PFSK-1 (cell line): ENCODE data around the gene LGR5.

Source experiments
- FOXP2 ChIP-seq: optimal IDR thresholded peaks from 2 replicates; pipeline ENCODE3; 2011; ENCODE audit warnings: borderline replicate concordance, control low read depth, inconsistent platforms; ENCODE audit not compliant: insufficient read depth; ENCODE audit errors: extremely low read length, extremely low read depth
- POLR2AphosphoS5 ChIP-seq: IDR thresholded peaks from 2 replicates; pipeline ENCODE4 v1.6.1; 2012; ENCODE audit warnings: low read depth, mild to moderate bottlenecking, control low read depth, low read length, moderate library complexity
- SIN3A ChIP-seq: IDR thresholded peaks from 2 replicates; pipeline ENCODE4 v1.6.1; 2012; ENCODE audit warnings: mild to moderate bottlenecking, low read length, moderate library complexity, borderline replicate concordance; ENCODE audit not compliant: insufficient read depth
- TAF1 ChIP-seq: IDR thresholded peaks from 2 replicates; pipeline ENCODE4 v1.6.1; 2012; ENCODE audit warnings: low read length, control low read depth, borderline replicate concordance; ENCODE audit not compliant: insufficient read depth
- TF ChIP-seq, protein P1 (sequence below), 2 experiments: IDR thresholded peaks; 2 replicates each; pipeline versions ENCODE4 v1.6.1 to v1.8.0; 2011 to 2012; ENCODE audit warnings: low read depth in 2 of 2, low read length in 2 of 2, control low read depth in 1 of 2, inconsistent platforms in 1 of 2, mild to moderate bottlenecking in 1 of 2, moderate library complexity in 1 of 2; ENCODE audit not compliant: insufficient read depth in 1 of 2

The LGR5 gene

DNA sequence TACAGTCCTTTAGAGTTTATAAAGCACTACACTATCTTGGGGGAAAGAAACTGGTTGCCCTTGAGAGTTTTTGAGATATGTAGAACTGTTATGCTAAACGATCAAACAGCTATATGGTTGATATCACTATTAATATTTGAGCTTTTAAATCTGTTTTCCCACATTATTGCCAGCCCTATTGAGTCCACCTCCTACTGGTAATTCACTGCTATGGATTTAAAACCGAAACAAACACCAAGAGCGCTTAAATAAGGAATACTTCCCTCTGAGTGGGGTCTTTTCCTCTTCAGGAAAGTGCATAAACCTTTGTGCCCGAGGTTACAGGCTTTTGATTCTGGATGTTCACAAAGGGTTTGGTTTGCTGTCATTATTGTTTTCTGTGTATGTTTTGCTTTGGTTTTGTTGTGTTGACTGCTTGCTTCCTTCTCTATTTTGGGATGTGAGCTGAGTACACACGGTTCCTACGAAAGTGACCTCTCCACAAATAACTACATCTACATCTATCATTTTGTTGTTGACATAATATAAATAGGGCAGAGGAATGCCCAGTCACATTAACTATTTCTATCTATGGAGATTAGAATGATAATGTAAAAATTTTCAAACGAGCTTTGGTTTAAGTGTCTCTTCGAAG lies 44.8 kb downstream of the LGR5 start:
- TF ChIP-seq FOXP2 (no peak), SIN3A (no peak), TAF1 (no peak), POLR2AphosphoS5 (no peak)
- TF ChIP-seq, protein P1, sequence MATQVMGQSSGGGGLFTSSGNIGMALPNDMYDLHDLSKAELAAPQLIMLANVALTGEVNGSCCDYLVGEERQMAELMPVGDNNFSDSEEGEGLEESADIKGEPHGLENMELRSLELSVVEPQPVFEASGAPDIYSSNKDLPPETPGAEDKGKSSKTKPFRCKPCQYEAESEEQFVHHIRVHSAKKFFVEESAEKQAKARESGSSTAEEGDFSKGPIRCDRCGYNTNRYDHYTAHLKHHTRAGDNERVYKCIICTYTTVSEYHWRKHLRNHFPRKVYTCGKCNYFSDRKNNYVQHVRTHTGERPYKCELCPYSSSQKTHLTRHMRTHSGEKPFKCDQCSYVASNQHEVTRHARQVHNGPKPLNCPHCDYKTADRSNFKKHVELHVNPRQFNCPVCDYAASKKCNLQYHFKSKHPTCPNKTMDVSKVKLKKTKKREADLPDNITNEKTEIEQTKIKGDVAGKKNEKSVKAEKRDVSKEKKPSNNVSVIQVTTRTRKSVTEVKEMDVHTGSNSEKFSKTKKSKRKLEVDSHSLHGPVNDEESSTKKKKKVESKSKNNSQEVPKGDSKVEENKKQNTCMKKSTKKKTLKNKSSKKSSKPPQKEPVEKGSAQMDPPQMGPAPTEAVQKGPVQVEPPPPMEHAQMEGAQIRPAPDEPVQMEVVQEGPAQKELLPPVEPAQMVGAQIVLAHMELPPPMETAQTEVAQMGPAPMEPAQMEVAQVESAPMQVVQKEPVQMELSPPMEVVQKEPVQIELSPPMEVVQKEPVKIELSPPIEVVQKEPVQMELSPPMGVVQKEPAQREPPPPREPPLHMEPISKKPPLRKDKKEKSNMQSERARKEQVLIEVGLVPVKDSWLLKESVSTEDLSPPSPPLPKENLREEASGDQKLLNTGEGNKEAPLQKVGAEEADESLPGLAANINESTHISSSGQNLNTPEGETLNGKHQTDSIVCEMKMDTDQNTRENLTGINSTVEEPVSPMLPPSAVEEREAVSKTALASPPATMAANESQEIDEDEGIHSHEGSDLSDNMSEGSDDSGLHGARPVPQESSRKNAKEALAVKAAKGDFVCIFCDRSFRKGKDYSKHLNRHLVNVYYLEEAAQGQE (IDR thresholded peaks at IDR 0.05; ENCODE audit: insufficient read depth in 1 of 2, low read depth in 2 of 2, low read length in 2 of 2), result no peak

DNA sequence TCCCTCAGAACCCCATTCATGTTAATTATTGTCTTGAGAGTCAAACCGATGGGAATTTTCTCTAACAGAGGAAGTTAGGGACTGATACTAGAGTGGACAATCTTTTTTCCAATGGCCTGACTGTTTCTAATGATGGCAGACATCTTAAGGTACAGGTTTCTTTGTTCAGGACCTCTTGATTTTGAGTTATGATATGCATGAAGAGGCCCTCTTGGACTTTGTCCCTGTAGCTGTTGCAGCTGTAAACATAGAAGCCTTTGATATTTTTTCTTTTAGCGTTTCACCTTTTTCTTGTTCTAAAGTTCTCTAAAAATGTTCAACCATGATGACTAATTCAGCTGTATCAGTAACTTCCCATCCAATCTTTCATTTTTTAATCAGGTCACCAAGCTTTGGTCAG lies 53.0 kb downstream of the LGR5 start:
- TF ChIP-seq, protein P1 (IDR thresholded peaks at IDR 0.05; ENCODE audit: insufficient read depth in 1 of 2, low read depth in 2 of 2, low read length in 2 of 2), result no peak
- no peak for TF ChIP-seq FOXP2
- no peak for TF ChIP-seq SIN3A
- TF ChIP-seq TAF1, result no peak
- no peak for TF ChIP-seq POLR2AphosphoS5

GRCh38 chr12:71499834-71500233 lies 60.2 kb downstream of the LGR5 start:
- TF ChIP-seq SIN3A, result no peak
- no peak for TF ChIP-seq POLR2AphosphoS5

GRCh38 chr12:71503579-71504391 lies 64.2 kb downstream of the LGR5 start:
- TF ChIP-seq POLR2AphosphoS5 (no peak), TAF1 (no peak), FOXP2 (no peak), SIN3A (no peak)
- TF ChIP-seq, protein P1 (IDR thresholded peaks at IDR 0.05; ENCODE audit: insufficient read depth in 1 of 2, low read depth in 2 of 2, low read length in 2 of 2), result no peak

DNA sequence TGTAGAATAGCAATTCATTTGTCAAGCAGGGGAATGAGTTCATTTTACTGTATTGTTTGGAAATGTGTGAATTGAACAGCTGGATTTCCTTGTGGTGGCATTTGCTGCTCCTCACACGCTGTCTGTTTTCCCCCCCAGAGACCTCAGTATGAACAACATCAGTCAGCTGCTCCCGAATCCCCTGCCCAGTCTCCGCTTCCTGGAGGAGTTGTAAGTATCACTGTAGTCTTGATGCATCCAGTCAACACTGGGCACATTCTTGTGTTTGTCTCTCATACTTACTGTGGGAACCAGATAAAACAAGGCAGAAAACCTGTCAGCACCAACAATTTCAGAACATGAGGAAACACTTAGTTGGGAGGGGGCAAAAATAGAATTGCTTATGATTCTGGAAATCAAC lies 64.9 kb downstream of the LGR5 start:
- peak; percentile 35 for TF ChIP-seq FOXP2
- TF ChIP-seq, protein P1 (IDR thresholded peaks at IDR 0.05; ENCODE audit: insufficient read depth in 1 of 2, low read depth in 2 of 2, low read length in 2 of 2), result no peak
